NCI-H2227 (cell line): ENCODE data around the gene MRPL36.
"Not testable (repeated sequence)": the region's sequence is repeated elsewhere in the genome, so short reads cannot be mapped to it uniquely, and the experiment has no call there.

ENCODE experiments used
- DNase-seq: peaks from one replicate; lab custom pipeline; 2025; ENCODE audit not compliant: unreplicated experiment; lab: John Stamatoyannopoulos, UW

The MRPL36 gene

DNA sequence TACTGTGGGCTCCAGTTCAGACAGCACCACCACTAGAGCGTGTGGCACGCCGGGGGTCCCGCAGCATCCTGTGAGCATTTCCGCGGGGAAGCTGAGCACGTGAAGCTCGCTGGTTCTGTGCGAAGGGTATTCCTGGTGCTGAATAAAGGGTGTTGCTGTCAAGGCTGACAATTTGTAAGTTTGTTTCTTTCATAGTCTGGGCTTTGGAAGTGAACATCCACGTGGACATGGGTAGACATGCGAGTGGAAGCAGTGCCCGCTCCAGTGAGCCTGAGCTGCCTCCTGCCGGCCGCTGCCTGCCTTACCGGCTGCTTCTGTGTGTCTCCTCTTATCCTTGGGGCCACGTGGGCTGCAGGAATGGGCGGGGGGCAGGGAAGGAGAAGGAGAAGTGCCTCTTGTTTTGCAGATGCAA, 16.2 kb upstream of the MRPL36 start:
- DNase-seq = no peak

DNA sequence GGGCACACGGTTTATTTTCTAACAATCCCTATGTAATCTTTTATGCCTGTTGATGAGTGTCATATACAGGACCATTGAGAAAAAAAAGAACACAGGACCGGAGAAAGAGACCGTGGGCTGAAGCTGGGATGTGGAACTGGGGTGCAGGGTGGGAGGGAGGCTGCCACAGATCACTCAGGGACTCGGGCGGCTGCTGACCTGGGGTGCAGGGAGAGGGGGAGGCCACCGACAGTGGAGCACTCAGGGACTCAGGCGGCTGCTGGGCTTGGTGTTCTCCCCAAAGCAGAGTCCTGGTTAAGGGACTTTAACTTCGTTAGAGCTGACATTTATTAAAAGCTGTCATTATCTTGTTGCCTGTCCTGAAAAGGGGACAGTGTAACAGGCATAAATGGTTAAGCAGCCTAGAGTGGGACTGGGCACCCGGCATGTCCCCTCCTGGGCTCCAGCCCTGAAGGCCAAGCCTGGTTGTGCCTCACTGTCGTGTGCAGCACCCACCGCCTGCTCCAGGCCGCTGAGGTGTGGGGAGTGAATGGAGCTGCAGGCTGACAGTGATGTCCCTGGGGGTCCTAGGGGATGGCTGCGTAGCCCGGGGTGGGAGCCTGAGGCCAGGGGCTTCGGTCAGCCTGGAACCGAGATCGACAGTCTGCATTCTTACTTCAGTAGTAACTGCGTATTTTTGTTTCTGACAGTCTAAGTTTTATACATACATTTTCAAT, 15.6 kb upstream of the MRPL36 start:
- DNase-seq = no peak

DNA sequence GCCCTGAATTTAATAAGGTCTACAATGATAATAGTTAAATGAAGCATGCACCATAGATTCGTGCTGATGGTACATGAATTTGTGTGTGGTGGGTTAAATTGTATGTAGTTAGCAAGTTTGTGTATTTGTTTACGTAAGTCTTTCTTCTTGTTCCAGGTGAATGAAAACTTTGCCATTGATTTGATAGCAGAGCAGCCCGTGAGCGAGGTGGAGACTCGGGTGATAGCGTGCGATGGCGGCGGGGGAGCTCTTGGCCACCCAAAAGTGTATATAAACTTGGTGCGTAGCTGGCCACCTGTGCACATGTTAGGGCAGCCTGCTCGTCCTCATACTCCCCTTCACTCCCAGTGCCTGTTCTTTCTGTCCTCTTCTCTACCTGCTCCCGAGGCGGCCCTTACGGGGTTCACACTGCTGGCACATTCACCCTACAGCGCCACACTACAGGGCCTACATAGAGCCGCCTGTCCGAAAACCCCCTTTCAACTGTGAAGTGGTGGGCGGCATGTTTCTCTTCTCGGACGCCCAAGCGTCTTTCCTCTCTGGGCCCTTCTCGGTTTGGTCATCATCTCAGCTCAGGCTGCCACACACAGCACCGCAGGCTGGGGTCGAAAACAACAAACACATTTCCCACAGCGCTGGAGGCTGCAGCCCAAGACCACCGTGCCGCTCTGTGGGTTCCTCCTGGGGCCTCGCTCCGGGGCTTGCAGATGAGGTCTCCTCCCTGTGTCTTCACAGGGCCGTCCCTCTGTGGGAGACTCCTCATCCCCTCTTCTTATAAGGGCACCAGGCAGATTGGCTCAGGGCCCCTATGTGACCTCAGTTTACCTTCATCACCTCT, 14.8 kb upstream of the MRPL36 start:
- DNase-seq = no peak

DNA sequence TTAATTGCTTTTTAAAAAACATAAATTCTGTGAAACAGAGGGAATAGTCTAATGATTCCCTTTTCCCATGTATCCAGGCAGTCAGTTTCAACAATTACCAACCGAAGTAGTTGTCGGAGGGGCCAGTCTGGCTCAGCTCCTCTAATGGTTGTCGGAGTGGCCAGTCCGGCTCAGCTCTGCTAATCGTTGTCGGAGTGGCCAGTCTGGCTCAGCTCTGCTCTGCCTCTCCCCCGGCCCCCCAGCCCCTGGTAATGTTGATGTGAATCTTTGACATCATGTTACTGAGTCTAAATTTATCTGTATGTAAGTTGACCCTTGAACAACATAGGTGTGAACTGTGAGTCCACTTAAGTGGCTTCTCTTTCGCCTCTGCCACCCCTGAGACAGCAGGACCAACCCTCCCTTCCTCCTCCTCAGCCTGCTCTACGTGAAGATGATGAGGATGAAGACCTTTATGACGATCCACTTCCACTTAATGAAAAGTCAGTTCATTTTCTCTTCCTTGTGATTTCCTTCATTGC, 11.0 kb upstream of the MRPL36 start:
- DNase-seq = no peak

DNA sequence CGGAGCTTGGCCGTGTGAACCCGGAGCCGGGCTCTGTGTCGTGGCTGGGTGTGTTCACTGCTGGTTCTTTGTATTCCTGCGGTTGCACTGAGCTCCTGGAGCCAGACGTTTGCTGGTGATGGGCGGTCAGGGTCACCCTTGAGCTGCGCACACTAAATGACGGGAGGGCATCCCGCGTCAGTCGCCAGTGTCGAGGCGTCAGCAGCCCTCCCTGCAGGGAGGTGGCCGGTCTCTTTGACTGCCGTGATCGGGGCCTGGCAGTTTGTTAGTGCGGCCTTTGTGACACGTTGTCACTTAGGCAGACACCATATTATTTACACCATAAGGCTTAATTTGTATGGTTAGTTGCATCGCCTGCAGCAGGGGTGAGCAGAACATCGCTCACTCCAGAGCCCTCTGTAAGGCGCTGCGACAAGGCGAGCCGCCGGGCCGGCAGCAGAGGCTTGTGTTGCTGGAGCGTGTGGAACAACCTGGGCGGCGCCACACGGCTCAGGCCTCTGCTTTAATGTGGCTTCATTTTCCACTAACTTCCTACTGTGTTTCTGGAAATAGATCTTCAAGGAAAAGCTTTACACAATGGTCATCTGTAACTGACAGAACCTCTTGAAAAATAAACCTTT, 9.9 kb upstream of the MRPL36 start:
- peak; percentile 48 for DNase-seq

DNA sequence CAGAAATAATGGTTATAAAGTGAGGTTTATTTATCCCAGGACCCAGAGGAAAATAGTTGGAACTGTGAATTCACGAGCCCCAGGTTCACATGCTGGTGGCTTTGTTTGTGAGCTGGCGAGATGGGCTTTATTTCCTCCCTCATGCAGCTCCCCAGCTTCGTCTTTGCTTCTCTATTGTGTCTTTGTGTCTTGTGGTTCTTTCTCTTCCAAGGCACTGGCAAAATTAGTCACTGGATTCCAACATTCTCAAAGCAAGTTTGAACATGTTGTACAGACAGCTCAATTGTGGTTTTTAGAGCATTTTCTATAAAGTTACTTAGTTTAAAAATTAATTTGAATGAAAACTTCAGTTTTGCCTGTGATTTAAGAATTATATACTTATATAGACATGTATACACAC, 8.8 kb upstream of the MRPL36 start:
- no peak for DNase-seq

DNA sequence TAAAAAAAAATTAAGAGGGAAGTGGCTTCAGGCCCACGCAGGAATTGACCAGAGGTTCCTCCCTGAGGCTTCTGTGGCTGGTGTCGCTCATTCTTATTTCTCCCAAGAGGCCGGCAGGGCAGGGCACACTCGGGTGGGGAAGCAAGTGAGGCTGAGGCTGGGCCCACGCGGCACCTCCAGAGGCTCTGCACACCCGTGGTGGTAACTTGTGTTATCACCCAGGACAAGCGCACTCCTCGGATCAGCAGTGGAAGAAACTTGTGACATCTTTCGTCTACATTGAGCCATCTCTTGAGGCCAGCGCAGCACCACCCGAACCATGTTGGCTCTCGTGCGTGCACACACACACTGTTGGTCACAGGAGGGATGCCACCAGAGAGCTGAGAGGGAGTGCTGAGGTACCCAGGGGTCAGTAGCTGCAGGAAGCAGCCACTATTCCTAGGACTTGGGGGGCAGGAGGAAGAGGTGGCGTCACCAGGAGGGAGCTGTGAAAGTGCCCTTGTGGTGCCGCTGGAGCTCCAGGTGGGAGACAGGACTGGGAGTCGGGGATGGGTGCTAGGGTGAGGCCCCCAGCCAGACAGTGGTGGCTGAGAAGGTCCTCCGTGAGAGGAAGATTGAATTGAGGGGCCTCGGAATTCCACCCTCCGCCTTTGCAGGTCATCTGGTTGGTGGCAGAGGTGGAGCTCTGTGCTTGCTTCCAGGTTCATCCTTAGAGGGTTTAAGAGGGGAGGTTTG, 8.0 kb upstream of the MRPL36 start:
- DNase-seq = no peak

DNA sequence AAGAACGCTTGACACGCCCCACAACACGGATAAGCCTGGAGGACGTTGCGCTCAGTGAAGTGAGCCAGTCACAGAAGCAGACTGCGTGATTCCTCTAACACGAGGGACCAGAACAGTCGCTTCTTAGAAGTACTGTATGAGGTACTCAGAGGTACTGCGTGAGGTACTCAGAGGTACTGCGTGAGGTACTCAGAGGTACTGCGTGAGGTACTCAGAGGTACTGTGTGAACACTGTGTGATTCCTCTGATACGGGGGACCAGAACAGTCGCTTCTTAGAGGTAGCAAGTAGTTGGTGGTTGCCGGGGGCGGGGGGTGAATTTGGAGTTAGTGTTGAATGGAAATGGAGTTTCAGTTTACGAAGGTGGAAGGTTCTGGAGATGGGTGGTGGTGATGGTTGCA, 7.3 kb upstream of the MRPL36 start:
- no peak for DNase-seq

DNA sequence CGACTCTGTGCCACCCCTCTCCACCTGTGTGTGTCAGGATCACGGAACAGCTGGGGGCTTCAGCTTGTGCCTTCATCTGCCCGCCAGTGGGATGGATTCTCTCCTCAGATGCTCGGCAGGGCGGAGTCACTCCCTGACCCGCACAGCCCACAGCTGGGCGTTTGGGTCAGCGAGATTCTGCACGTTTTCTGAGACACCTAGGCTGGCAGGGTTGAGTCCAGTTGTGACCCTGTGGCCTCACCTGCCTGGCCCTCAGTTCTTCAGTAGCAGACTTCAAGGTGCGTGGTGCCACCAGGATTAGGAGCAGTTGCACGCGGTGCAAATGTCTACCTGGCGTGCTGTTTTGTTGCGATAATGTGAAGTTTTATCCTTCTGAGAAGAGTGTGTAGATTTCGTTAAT, 6.6 kb upstream of the MRPL36 start:
- DNase-seq = no peak

DNA sequence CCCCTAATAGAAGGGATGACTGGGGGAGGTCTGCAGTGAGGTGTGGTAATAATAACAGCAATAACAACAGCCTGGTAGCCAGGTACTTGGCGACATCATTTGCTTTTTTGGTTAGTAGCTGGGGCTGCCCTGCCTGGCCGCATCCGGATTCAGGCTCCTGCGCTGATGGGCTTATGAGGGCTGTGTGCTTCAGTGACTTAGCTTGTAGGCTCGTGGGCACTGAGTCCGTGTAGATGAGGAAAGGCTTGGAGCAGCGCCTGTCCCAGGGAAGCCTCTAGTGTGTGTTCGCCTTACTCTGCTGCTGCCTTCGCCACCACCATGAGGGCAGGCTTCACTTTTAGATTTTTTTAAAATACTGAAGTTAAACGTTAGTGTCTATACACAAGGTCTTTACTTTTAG, 6.1 kb upstream of the MRPL36 start:
- no peak for DNase-seq

DNA sequence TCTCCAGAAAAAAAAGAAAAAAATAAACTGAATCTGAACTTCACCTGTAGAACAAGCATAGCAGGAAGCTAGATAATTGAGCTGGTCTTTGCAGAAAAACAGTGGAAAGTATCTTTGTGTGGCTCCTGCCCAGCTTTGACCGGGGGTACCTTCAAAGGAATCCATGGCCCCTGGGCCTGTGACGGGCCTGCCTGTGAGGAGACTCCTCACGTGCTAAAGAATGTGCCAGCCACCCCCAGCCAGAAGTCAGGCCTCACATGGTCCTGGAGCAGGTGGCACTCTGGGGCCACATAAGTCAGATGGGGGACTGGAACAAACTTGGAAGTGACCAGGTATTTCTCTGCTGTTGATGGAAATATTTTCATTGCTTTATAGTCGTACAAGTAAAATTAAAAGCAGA, 5.7 kb upstream of the MRPL36 start:
- DNase-seq = no peak

DNA sequence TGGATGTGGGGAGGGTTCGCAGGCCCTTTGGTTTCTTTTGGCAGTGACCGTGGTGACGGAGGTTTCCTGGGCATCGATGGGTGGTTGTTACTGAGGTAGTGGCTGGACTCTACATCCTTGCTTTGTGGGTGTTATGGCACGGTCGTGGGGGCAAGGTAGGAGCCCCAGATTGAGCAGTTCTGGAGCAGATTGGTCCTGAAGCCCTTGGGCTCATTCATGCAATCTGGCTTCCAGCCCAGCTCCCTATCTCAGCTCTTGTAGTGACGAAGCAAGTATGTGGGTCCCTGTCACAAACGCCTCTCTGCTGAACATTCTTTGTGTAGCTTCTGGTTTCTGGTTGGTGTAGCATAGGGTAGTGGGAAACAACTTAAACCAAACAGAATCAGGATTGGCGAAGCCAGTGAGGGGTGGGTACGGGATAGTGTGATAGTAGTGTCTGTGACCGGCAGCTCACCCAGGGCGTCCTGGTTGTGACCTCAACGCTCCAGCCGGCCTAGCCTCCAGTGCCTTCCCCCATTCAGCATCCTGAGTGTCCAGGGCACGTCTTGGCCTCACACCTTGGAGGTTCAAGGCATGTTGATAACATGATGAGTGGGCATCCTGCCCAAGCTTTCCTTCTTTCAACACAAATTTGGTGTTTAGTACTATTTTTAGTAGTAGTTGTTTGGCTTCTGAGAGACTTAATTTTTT, 4.5 kb upstream of the MRPL36 start:
- no peak for DNase-seq

DNA sequence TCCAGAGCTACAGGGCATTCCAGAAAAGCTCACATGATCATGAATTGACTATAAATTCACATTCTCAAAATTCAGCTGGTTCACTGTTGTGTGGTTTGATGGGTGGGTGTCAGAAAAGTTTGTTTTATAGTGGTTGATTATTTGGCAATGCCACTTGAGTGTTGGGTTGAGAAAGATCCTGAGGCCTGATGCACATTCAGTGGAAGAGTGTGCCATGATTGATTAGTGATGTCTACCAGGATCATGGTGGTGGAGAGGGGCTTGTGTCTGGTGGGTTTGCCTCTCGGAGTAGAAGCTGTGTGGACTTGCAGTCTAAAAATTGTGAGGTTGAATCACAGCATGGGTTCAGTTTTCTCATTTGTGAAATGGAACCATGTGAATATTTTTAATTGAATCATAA, 3.6 kb upstream of the MRPL36 start:
- DNase-seq = no peak

DNA sequence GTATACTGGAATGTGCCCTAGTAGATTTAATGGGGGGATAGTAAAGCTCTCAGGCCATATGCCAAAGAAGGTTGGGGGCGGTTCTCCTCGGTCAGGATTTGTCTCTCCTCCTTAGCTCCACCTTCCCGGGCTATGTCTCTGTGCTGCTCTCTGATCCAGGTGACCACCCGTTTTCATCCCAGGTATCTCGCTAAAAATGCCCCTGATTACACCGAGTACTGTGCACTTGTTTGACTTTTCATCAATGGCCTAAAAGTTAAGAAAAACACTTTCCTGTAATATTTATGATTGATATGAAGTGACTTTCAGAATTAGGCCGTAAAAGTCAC, 2.3 kb upstream of the MRPL36 start:
- DNase-seq = peak; percentile 33

DNA sequence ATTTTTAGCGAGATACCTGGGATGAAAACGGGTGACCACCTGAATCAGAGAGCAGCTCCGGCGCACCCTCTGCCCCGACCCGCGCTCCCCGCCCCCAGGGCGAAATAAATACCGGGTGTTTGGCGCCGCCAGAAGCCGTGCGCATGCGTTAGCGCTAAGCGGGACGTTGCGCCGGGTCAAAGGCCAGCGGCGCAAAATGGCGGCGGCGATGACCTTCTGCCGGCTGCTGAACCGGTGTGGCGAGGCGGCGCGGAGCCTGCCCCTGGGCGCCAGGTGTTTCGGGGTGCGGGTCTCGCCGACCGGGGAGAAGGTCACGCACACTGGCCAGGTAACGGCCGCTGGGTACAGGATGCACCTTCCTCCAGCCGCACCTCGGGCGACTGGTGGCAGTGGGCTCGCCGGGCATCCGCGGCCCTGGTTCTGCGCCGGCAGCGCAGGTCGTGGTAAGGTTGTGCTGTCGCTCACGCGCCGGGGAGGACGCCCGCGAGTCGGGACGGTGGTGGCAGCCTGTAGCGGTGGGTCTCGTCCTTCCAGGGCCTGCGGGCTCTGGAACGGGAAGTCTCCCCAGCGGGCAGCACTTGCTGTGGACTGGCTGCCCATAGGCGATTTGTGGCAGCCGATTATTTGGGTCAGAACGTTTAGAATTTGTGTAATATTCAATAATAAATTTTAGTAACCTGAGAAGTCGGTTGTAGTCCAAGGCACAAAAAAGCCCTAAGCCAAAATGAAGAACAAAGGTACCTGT, 1.8 kb upstream of the MRPL36 start, which contains the start of gene NDUFS6:
Gene NDUFS6, plus strand, starts transcription at position 186 of the 745 bp plus-strand sequence. Its CDS starts 11 bp downstream, at position 197.
- peak; percentile 91 for DNase-seq

DNA sequence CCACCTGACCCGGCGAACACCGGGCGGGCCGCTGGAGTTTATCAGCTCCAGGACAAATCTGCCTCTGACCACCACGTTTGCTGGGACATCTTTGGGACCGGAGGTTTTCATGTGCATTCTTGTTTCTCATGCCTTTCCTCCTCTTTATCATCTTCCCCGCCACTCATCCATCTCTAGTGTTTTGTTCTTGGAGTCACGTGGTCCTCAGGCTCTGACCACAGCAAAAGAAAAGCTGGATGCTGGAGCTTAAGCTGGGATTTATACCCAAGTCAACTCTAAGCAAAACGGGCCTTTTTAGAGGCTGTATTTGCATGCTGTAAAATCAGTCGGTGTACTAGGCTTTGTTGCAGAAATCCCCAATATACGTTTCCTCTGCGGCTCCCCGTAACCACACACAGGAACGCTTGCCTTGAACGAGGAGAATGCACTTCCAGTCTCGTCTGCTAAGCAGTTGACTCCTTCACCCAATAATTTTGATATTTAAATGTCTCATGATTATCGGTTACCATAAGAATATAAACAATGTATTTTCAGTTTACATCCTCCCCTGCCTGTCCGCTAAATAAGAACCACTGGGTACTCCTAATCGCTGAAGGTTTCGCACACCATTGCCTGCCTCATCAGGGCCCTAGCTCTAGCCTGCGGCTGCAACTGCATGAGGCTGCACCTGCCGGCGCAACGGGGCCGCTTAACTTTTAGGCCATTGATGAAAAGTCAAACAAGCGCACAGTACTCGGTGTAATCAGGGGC, 1.0 kb upstream of the MRPL36 start:
- DNase-seq = peak; percentile 80

DNA sequence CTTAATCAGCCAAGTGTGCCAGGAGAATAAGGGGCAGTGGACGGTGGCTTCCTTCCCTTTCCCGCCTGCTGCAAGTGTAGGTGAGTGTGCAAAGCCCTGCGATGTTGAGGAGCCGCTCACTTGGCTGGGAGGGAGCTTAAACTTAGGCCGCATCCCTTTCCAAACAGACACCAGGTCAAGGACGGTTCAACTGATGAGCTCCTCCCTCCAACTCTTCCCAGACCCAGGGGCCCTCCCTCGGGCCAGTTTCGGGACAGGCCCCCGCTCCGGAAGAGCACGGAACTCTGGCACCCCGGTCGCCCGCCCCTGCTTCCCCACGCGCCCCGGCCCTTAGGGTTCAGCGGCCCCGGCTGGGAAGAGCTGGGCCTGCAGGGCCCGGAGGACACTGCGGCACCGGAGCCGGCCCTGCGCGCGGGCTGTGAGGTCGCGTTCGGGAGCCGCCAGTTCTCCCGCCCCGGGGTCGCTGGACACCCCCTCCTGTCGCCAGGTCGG, 481 bp downstream of the MRPL36 start:
- no peak for DNase-seq

DNA sequence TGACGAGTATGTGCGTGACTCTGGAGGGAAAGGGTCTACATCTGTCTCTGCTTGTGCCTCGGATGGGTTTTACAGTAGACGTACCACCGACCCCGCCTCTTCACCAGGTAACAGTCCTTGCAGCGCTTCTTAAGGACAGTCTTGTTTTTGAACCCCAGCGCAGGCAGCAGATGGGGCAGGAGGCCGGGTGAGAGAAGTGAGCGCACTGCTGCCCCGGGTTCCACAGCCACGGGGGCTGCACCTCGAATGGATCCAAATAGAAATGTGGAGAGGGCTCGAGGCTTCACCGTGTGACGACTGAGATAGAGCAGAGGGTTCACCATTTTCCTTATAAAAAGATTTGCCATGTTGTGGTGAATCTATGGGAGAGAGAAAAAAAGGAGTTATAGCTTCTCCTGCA, 1.0 kb downstream of the MRPL36 start:
- DNase-seq = not testable (repeated sequence)

DNA sequence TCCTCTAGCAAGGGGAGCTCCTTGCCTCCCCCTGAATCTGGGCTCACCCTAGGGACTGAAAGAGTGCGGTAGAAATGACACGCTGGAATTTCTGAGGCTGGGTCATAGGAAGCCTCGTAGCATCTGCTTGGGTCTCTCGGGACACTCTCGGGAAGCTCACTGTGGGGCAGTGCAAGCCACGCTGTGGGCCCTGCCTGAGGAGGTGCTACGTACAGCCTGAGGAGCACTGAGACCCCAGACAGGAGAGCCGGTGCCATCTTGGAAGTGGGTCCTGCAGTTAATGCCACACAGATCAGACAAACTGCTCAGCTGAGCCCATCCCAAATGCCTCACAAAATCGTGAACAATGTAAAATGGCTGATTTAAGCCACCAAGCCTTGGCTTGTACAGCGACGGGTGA, 1.8 kb downstream of the MRPL36 start:
- DNase-seq = no peak
